Hematopoietic multipotent progenitor cell treated with erythropoietin and hydrocortisone succinate and interleukin-3 and kit ligand, for 6 days (in vitro differentiated cells): ENCODE measurements around the gene MAG.

Source experiments
- DNase-seq: peaks from one replicate; pipeline ENCODE4 v3.0.0-alpha.2; 2015

The MAG gene

GRCh38 chr19:35300339-35300649 is 8.3 kb downstream of the MAG start:
- DNase-seq = no peak

GRCh38 chr19:35301961-35302360 is 10.0 kb downstream of the MAG start:
- DNase-seq = no peak

GRCh38 chr19:35302446-35302845 is 10.5 kb downstream of the MAG start:
- no peak for DNase-seq

GRCh38 chr19:35303357-35303915 is 11.5 kb downstream of the MAG start:
- no peak for DNase-seq

- DNase-seq = no peak
Observed at GRCh38 chr19:35304036-35304435, 12.1 kb downstream of the MAG start.

GRCh38 chr19:35305181-35305580 is 13.2 kb downstream of the MAG start:
- DNase-seq = no peak

- peak; percentile 53 for DNase-seq
Observed at GRCh38 chr19:35306473-35307246, 14.7 kb downstream of the MAG start.

- no peak for DNase-seq
Observed at GRCh38 chr19:35307931-35308330, 16.0 kb downstream of the MAG start.

GRCh38 chr19:35308910-35309309 is 16.9 kb downstream of the MAG start:
- no peak for DNase-seq

- no peak for DNase-seq
Observed at GRCh38 chr19:35309481-35310279, 17.7 kb downstream of the MAG start.

- no peak for DNase-seq
Observed at GRCh38 chr19:35310331-35310730, 18.4 kb downstream of the MAG start.

- no peak for DNase-seq
Observed at GRCh38 chr19:35310811-35311465, 19.0 kb downstream of the MAG start.

- no peak for DNase-seq
Observed at GRCh38 chr19:35311901-35312665, 20.1 kb downstream of the MAG start.

GRCh38 chr19:35313587-35313986 is 21.6 kb downstream of the MAG start:
- no peak for DNase-seq

GRCh38 chr19:35314031-35314430 is 22.1 kb downstream of the MAG start:
- DNase-seq = no peak

- no peak for DNase-seq
Observed at GRCh38 chr19:35314858-35315470, 23.0 kb downstream of the MAG start.

- no peak for DNase-seq
Observed at GRCh38 chr19:35315883-35316282, 23.9 kb downstream of the MAG start.

GRCh38 chr19:35316560-35316959 is 24.6 kb downstream of the MAG start:
- no peak for DNase-seq

GRCh38 chr19:35317464-35318043 is 25.6 kb downstream of the MAG start:
- no peak for DNase-seq

- DNase-seq = no peak
Observed at GRCh38 chr19:35318679-35319448, 26.9 kb downstream of the MAG start.

- peak; percentile 13 for DNase-seq
Observed at GRCh38 chr19:35320065-35320713, 28.2 kb downstream of the MAG start.
